Type B pancreatic cell (in vitro differentiated cells): ENCODE results near the gene PRICKLE1. TPM values are rescaled to one million over a fixed set of nuclear protein-coding genes. Genes with fewer than 3 reads are reported as not detected.
A peak's percentile ranks its signal among the peaks of the same experiment; 100 is the strongest.

Experiments used
- DNase-seq: peaks from one replicate; pipeline ENCODE4 v3.0.0; 2021; ENCODE audit warnings: mixed read lengths; ENCODE audit not compliant: unreplicated experiment; ENCODE audit errors: extremely low spot score
- H3K27ac Mint-ChIP-seq: 2 replicates; pipeline ENCODE4 v1.8.0; 2021; ENCODE audit warnings: mild to moderate bottlenecking, mixed read lengths
- H3K27me3 Mint-ChIP-seq: 2 replicates; pipeline ENCODE4 v1.8.0; 2021; ENCODE audit warnings: mixed read lengths
- H3K36me3 Mint-ChIP-seq: 2 replicates; pipeline ENCODE4 v1.8.0; 2021; ENCODE audit warnings: mixed read lengths
- H3K4me1 Mint-ChIP-seq: one replicate; pipeline ENCODE4 v1.8.0; 2021; ENCODE audit warnings: mixed read lengths; ENCODE audit not compliant: unreplicated experiment
- H3K4me3 Mint-ChIP-seq: 2 replicates; pipeline ENCODE4 v1.8.0; 2021; ENCODE audit warnings: mild to moderate bottlenecking, mixed read lengths
- H3K9me3 Mint-ChIP-seq: 2 replicates; pipeline ENCODE4 v1.8.0; 2021; ENCODE audit warnings: mixed read lengths
- long read RNA-seq: library from polyadenylated mRNA; unstranded; transcript quantifications from one replicate; pipeline ENCODE4 v2.0.0, GENCODE V29; 2020
- total RNA-seq: library from RNA; stranded (reverse); gene quantifications from 2 replicates; pipeline ENCODE4 v1.2.1, GENCODE V29; 2021; ENCODE audit warnings: low replicate concordance
- TF ChIP-seq, protein P1 (sequence below): fragments of 200-600 bp; sonication (generic); conservative IDR thresholded peaks from 2 replicates; pipeline ENCODE4 v1.5.0; 2021; ENCODE audit warnings: antibody characterized with exemption, mild to moderate bottlenecking

The PRICKLE1 gene
- 11.7 and 28.7 TPM in 2 replicates for total RNA-seq
- long read RNA-seq, full-length matches to known transcripts = 8 of 16 reads
- long read RNA-seq, partial matches to known transcripts = 5 of 16 reads
- long read RNA-seq, other reads (novel, unspliced or antisense) = 3 of 16 reads

DNA sequence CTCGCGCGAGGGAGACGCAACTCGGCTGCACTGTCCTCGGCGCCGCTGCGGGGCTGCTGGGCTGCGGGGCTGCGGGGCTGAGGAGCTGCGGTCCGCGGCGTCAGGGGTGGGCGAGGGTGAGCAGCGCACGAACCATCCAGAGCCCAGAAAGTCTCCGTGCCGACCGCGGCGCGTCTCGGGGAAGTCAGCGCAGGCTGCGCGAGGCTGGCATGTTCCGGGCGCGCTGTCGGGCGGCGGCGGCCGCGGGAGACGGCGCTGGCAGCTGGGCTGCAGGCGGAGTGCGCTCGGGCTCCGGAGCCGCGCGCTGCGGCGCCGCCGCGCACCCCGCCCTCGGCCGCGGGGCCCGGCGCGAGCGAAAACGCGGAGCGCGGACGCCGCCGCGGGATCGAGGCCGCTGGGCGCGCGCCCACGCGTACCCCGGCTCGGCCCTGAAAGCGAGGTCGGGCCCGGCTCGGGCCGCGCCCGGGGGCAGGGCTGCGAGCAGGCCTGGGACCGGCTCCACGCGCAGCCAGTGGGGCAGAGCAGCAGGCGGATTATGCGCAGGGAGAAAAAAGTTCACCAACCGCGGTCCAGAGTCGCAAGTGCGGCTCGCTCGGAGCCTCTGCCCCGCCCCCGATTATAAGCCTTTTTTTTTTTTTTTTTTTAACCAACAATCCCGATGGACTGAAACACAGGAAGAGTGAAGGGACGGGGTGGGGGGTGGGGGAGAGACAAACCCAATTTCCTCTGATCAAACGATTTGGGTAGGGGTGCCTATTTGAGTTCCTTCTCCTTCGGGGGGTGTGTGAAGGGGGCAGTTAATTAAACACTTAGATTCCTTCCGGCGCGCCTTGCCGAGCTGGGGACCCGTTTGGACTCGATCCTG, at the start of gene PRICKLE1:
PRICKLE1 (minus strand) TSS at position 282 of the 865 bp plus-strand sequence. CDS start 117,230 bp downstream, outside the sequence.
- peaks cover 21% of the 10 kb centered on the region for H3K4me1 Mint-ChIP-seq
- peaks cover 16% of the 10 kb centered on the region for H3K27me3 Mint-ChIP-seq
- TF ChIP-seq, protein P1, sequence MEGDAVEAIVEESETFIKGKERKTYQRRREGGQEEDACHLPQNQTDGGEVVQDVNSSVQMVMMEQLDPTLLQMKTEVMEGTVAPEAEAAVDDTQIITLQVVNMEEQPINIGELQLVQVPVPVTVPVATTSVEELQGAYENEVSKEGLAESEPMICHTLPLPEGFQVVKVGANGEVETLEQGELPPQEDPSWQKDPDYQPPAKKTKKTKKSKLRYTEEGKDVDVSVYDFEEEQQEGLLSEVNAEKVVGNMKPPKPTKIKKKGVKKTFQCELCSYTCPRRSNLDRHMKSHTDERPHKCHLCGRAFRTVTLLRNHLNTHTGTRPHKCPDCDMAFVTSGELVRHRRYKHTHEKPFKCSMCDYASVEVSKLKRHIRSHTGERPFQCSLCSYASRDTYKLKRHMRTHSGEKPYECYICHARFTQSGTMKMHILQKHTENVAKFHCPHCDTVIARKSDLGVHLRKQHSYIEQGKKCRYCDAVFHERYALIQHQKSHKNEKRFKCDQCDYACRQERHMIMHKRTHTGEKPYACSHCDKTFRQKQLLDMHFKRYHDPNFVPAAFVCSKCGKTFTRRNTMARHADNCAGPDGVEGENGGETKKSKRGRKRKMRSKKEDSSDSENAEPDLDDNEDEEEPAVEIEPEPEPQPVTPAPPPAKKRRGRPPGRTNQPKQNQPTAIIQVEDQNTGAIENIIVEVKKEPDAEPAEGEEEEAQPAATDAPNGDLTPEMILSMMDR = no peak
- H3K36me3 Mint-ChIP-seq = no peaks in the 10 kb centered on the region
- peak within 1 kb of the TSS; percentile 74 for H3K27ac Mint-ChIP-seq
- H3K9me3 Mint-ChIP-seq = no peaks in the 10 kb centered on the region
- peak within 1 kb of the TSS; percentile 92 for H3K4me3 Mint-ChIP-seq
- peak; percentile 79 for DNase-seq

DNA sequence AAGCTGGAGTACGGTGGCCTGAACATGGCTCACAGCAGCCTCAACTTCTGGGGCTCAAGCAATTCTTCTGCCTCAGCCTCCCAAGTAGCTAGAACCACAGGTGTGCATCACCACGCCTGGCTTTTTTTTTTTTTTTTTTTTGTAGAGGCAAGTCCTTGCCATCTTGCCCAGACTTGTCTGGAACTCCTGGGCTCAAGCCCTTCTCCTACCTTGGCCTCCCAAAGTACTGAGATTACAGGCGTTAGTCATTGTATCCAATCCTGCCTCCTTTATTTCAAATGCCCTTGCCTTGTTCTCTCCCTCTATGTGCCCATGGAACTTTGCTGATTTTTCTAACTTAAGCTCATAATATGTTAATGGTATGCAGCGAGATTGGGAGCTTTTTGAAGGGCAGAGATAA, 49.2 kb upstream of the PRICKLE1 start:
- no peaks in the 10 kb centered on the region for H3K27me3 Mint-ChIP-seq
- TF ChIP-seq, protein P1 = no peak
- no peak overlapping the region for H3K27ac Mint-ChIP-seq
- no peak overlapping the region for H3K4me3 Mint-ChIP-seq
- H3K9me3 Mint-ChIP-seq = no peaks in the 10 kb centered on the region
- H3K4me1 Mint-ChIP-seq = peaks cover 19% of the 10 kb centered on the region
- H3K36me3 Mint-ChIP-seq = no peaks in the 10 kb centered on the region
- DNase-seq = no peak

DNA sequence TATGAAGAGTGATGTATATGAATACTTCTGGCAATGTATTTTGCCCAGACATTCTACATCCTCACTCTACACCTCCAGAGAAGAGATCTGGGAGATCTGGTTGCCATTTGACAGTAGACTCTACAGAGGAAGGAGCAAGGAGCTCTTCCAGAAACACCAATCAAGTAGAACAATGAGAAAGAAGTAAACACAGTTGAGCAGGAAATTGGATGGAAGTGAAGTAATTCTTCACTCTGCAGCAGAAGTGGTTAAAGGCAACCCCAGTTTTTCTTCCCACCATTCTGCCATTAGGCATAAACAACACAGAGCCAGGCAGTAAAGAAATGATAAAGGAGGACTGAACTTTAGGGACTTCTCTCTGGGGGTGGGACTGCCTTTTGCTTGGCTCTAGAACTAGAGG, 48.5 kb upstream of the PRICKLE1 start:
- DNase-seq = no peak
- Mint-ChIP-seq H3K36me3 (no peaks in the 10 kb centered on the region), H3K9me3 (no peaks in the 10 kb centered on the region), H3K27ac (no peak overlapping the region), H3K4me1 (peaks cover 19% of the 10 kb centered on the region), H3K27me3 (no peaks in the 10 kb centered on the region), H3K4me3 (no peak overlapping the region)
- TF ChIP-seq, protein P1 = no peak

DNA sequence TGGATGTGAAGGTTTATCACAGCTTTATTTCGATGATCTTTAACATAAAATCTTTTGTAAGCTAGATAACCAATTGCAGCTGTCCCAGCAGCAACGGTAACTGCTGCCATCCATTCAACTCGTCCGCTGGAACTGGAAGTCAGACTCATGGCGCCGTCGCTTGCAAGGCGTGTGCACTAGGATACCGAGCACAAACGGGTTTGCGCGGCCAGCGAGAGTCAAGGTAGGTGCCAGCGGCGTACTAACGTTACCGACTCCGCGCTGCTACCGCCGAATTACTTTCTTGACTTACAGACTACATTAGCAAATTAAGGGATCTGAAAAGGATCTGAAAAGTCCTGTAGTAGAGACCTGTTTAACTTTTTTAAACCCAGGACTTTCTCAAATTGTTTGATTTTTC, 47.4 kb upstream of the PRICKLE1 start:
- TF ChIP-seq, protein P1 = no peak
- peaks cover 19% of the 10 kb centered on the region for H3K4me1 Mint-ChIP-seq
- no peaks in the 10 kb centered on the region for H3K9me3 Mint-ChIP-seq
- H3K27ac Mint-ChIP-seq = no peak overlapping the region
- no peak overlapping the region for H3K4me3 Mint-ChIP-seq
- no peak for DNase-seq
- H3K27me3 Mint-ChIP-seq = no peaks in the 10 kb centered on the region
- H3K36me3 Mint-ChIP-seq = no peaks in the 10 kb centered on the region

DNA sequence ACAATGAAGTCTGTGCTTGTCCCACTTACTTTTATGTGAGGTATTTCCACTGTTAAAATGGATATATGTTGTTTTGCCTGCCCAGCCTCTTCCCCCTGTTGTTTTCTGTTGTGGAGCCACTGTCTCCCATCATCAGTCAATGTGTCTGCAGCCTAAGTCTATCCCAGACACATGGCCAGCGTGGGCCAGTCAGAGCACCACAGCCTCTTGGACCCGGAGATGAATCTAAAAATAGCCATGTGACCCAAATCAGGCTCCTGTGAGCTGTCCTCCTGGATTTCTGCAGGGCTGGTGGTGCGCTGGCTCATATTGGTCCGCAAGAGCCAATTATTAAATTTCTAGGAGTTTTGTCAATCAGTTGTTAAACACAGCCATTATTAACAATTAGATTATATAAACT, 44.0 kb upstream of the PRICKLE1 start:
- peaks cover 4% of the 10 kb centered on the region for H3K4me1 Mint-ChIP-seq
- no peaks in the 10 kb centered on the region for H3K36me3 Mint-ChIP-seq
- H3K4me3 Mint-ChIP-seq = no peak overlapping the region
- H3K27me3 Mint-ChIP-seq = no peaks in the 10 kb centered on the region
- H3K9me3 Mint-ChIP-seq = peaks cover 5% of the 10 kb centered on the region
- H3K27ac Mint-ChIP-seq = no peak overlapping the region
- TF ChIP-seq, protein P1 = no peak
- DNase-seq = no peak
